SH-SY5Y (cell line): ENCODE measurements around the gene KLHL8.

Experiments used
- GATA2 ChIP-seq: IDR thresholded peaks from 2 replicates; pipeline ENCODE4 v1.6.1; 2011; ENCODE audit warnings: mild to moderate bottlenecking, low read depth, low read length
- GATA3 ChIP-seq: IDR thresholded peaks from 2 replicates; pipeline ENCODE4 v1.6.1; 2011; ENCODE audit warnings: low read depth, mild to moderate bottlenecking, low read length, moderate library complexity

- TF ChIP-seq GATA3 (no peak), GATA2 (no peak)
Observed at GRCh38 chr4:87185146-87185870, 35.1 kb downstream of the KLHL8 start.
